ENCODE data around the gene CACNA2D3. TPM values are rescaled to one million over a fixed set of nuclear protein-coding genes. Genes with fewer than 3 reads are reported as not detected.
A peak's percentile ranks its signal among the peaks of the same experiment; 100 is the strongest.

Gene CACNA2D3
- total and polyA plus RNA-seq, 7 experiments from 2014 or later: 0.27 to 4.1 TPM; not detected in 5

- Histone ChIP-seq H3K4me3 (ENCODE audit: low read length) (no peak overlapping the region), H3K27me3 (ENCODE audit: control insufficient read depth in 2 of 2, insufficient read depth in 2 of 2, low read length in 2 of 2) (no peaks in the 10 kb centered on the region), H3K36me3 (ENCODE audit: control insufficient read depth in 2 of 3, insufficient read depth in 3 of 3, low read length in 3 of 3) (no peaks in the 10 kb centered on the region), H3K9me3 (ENCODE audit: control insufficient read depth in 2 of 3, low read length in 3 of 3) (no peaks in the 10 kb centered on the region), H3K4me1 (ENCODE audit: control insufficient read depth in 2 of 2, insufficient read depth in 2 of 2, low read length in 2 of 2) (no peaks in the 10 kb centered on the region), H3K27ac (ENCODE audit: low read depth, low read length) (no peak overlapping the region)
- peak overlapping the region in 1 of 9 donors; percentile 32 for H3K27ac Mint-ChIP-seq
- peaks cover 0 to 19% (median 4%) of the 10 kb centered on the region in 11 donors for H3K9me3 Mint-ChIP-seq
- no peaks in the 10 kb centered on the region for H3K36me3 Mint-ChIP-seq
- ChIA-PET CTCF (interaction anchor here (0.6 kb wide), 1 partner anchor 265 kb away, joined by 3 read pairs; no protein-coding TSS in a partner anchor), POLR2A (interaction anchor here (0.6 kb wide), 1 partner anchor 55 kb away, joined by 3 read pairs; no protein-coding TSS in a partner anchor)
- no peak for ATAC-seq
- H3K27me3 Mint-ChIP-seq: no peaks in the 10 kb centered on the region
- H3K4me1 Mint-ChIP-seq: peaks cover 0 to 5% (median 0%) of the 10 kb centered on the region in 7 donors
- no peak overlapping the region for H3K4me3 Mint-ChIP-seq
- intact Hi-C loops (cut with micrococcal nuclease): no loop called here
- DNase-seq: no peak
Observed at GRCh38 chr3:54915181-54915580, 792.8 kb downstream of the CACNA2D3 start.

DNA sequence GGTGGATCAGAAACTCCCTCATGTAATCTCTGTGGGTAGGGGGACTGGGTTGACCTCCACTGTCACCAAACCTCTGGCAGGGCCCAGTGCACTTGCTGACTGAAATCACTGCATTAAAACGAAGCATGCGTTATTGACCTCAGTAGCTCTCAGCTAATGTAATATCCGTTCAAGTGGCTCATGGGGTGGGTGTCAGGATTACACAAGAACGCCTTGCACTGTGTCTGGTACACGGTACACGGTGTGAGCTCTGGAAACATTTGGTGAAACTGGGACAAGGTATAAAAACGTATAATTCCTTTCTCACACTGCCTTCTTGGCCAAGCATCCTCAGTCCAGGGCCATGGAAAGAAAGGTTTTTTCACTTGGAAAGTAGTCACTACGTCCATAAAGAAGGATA lies 793.6 kb downstream of the CACNA2D3 start:
- ATAC-seq: no peak
- Histone ChIP-seq H3K27ac (ENCODE audit: low read depth, low read length) (no peak overlapping the region), H3K9me3 (ENCODE audit: control insufficient read depth in 2 of 3, low read length in 3 of 3) (no peaks in the 10 kb centered on the region), H3K4me1 (ENCODE audit: control insufficient read depth in 2 of 2, insufficient read depth in 2 of 2, low read length in 2 of 2) (no peaks in the 10 kb centered on the region), H3K36me3 (ENCODE audit: control insufficient read depth in 2 of 3, insufficient read depth in 3 of 3, low read length in 3 of 3) (no peaks in the 10 kb centered on the region), H3K4me3 (ENCODE audit: low read length) (no peak overlapping the region), H3K27me3 (ENCODE audit: control insufficient read depth in 2 of 2, insufficient read depth in 2 of 2, low read length in 2 of 2) (no peaks in the 10 kb centered on the region)
- Mint-ChIP-seq H3K27me3 (no peaks in the 10 kb centered on the region), H3K36me3 (no peaks in the 10 kb centered on the region), H3K4me3 (no peak overlapping the region), H3K9me3 (peaks cover 0 to 19% (median 4%) of the 10 kb centered on the region in 11 donors), H3K27ac (no peak overlapping the region), H3K4me1 (peaks cover 0 to 5% (median 0%) of the 10 kb centered on the region in 7 donors)
- DNase-seq: no peak
- CTCF ChIA-PET: no interaction called here
- intact Hi-C loops (cut with micrococcal nuclease): no loop called here
- POLR2A ChIA-PET: no interaction called here

- Mint-ChIP-seq H3K9me3 (peaks cover 0 to 15% (median 4%) of the 10 kb centered on the region in 11 donors), H3K27ac (no peak overlapping the region), H3K4me3 (no peak overlapping the region), H3K4me1 (peaks cover 0 to 5% (median 0%) of the 10 kb centered on the region in 7 donors), H3K27me3 (no peaks in the 10 kb centered on the region), H3K36me3 (no peaks in the 10 kb centered on the region)
- no peaks in the 10 kb centered on the region for H3K27me3 ChIP-seq (ENCODE audit: control insufficient read depth in 2 of 2, insufficient read depth in 2 of 2, low read length in 2 of 2)
- no peak overlapping the region for H3K4me3 ChIP-seq (ENCODE audit: low read length)
- H3K27ac ChIP-seq (ENCODE audit: low read depth, low read length): no peak overlapping the region
- ChIA-PET CTCF (no interaction called here), POLR2A (no interaction called here)
- ATAC-seq (no peak), DNase-seq (no peak)
- no peaks in the 10 kb centered on the region for H3K4me1 ChIP-seq (ENCODE audit: control insufficient read depth in 2 of 2, insufficient read depth in 2 of 2, low read length in 2 of 2)
- intact Hi-C loops (cut with micrococcal nuclease): no loop called here
- no peaks in the 10 kb centered on the region for H3K9me3 ChIP-seq (ENCODE audit: control insufficient read depth in 2 of 3, low read length in 3 of 3)
- no peaks in the 10 kb centered on the region for H3K36me3 ChIP-seq (ENCODE audit: control insufficient read depth in 2 of 3, insufficient read depth in 3 of 3, low read length in 3 of 3)
Observed at GRCh38 chr3:54916732-54917131, 794.4 kb downstream of the CACNA2D3 start.

GRCh38 chr3:54917174-54917573 lies 794.8 kb downstream of the CACNA2D3 start:
- no peaks in the 10 kb centered on the region for H3K27me3 ChIP-seq (ENCODE audit: control insufficient read depth in 2 of 2, insufficient read depth in 2 of 2, low read length in 2 of 2)
- no peaks in the 10 kb centered on the region for H3K9me3 ChIP-seq (ENCODE audit: control insufficient read depth in 2 of 3, low read length in 3 of 3)
- H3K27ac Mint-ChIP-seq: no peak overlapping the region
- ChIA-PET CTCF (no interaction called here), POLR2A (no interaction called here)
- peaks cover 0 to 11% (median 4%) of the 10 kb centered on the region in 11 donors for H3K9me3 Mint-ChIP-seq
- no peak overlapping the region for H3K27ac ChIP-seq (ENCODE audit: low read depth, low read length)
- H3K4me3 ChIP-seq (ENCODE audit: low read length): no peak overlapping the region
- ATAC-seq: no peak
- no peaks in the 10 kb centered on the region for H3K27me3 Mint-ChIP-seq
- no peak for DNase-seq
- intact Hi-C loops (cut with micrococcal nuclease): no loop called here
- H3K4me1 Mint-ChIP-seq: peaks cover 0 to 5% (median 0%) of the 10 kb centered on the region in 7 donors
- no peak overlapping the region for H3K4me3 Mint-ChIP-seq
- H3K36me3 ChIP-seq (ENCODE audit: control insufficient read depth in 2 of 3, insufficient read depth in 3 of 3, low read length in 3 of 3): no peaks in the 10 kb centered on the region
- no peaks in the 10 kb centered on the region for H3K4me1 ChIP-seq (ENCODE audit: control insufficient read depth in 2 of 2, insufficient read depth in 2 of 2, low read length in 2 of 2)
- no peaks in the 10 kb centered on the region for H3K36me3 Mint-ChIP-seq

DNA sequence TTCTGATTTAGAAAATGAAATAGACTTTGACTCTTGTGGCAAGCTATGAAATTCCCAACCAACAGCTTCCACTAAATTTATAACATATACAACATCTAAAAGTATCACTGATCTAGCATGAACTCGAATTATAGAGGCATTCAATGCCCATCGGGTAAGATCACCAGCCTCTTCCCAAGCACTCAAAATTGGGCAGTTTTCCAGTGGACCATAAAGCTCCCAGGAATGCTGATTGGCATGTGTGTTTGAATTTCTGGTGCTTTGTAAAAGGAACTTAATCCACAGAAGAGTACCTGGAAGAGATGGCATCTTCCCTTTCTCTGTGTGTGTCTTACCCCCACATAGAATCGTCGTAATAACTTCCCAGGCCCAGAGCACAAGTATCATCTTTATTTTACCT lies 795.5 kb downstream of the CACNA2D3 start:
- Histone ChIP-seq H3K4me3 (ENCODE audit: low read length) (no peak overlapping the region), H3K27ac (ENCODE audit: low read depth, low read length) (no peak overlapping the region), H3K4me1 (ENCODE audit: control insufficient read depth in 2 of 2, insufficient read depth in 2 of 2, low read length in 2 of 2) (no peaks in the 10 kb centered on the region), H3K9me3 (ENCODE audit: control insufficient read depth in 2 of 3, low read length in 3 of 3) (no peaks in the 10 kb centered on the region), H3K27me3 (ENCODE audit: control insufficient read depth in 2 of 2, insufficient read depth in 2 of 2, low read length in 2 of 2) (no peaks in the 10 kb centered on the region), H3K36me3 (ENCODE audit: control insufficient read depth in 2 of 3, insufficient read depth in 3 of 3, low read length in 3 of 3) (no peaks in the 10 kb centered on the region)
- no peak overlapping the region for H3K27ac Mint-ChIP-seq
- no peaks in the 10 kb centered on the region for H3K27me3 Mint-ChIP-seq
- DNase-seq: no peak
- no peaks in the 10 kb centered on the region for H3K4me1 Mint-ChIP-seq
- intact Hi-C loops (cut with micrococcal nuclease): no loop called here
- POLR2A ChIA-PET: no interaction called here
- CTCF ChIA-PET: no interaction called here
- H3K4me3 Mint-ChIP-seq: no peak overlapping the region
- no peak for ATAC-seq
- peaks cover 0 to 6% (median 0%) of the 10 kb centered on the region in 11 donors for H3K9me3 Mint-ChIP-seq
- H3K36me3 Mint-ChIP-seq: no peaks in the 10 kb centered on the region

DNA sequence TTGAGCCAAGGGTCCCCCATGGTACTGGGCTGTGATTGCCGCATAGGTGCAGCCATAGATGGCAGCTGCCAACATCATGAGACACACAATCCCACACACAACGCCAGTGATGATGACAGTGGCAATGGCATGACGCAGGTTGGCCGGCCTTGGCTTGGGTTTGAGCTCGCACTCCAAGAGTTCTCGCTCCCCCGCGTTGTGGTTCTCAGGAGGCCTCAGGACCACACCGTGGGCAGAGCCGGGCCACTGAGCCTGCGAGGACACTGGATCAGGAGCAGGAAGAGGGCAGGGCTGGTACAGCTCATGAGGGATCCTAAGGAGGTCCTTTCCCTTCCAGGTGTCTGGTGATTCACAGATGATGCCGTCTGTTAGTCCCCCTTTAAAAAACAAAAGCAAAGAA lies 796.2 kb downstream of the CACNA2D3 start:
- Mint-ChIP-seq H3K36me3 (no peaks in the 10 kb centered on the region), H3K27me3 (peaks cover 0 to 5% (median 0%) of the 10 kb centered on the region in 5 donors), H3K4me3 (no peak overlapping the region), H3K4me1 (no peaks in the 10 kb centered on the region), H3K27ac (no peak overlapping the region), H3K9me3 (peaks cover 0 to 11% (median 4%) of the 10 kb centered on the region in 11 donors)
- no peak for DNase-seq
- H3K9me3 ChIP-seq (ENCODE audit: control insufficient read depth in 2 of 3, low read length in 3 of 3): no peaks in the 10 kb centered on the region
- no peak for ATAC-seq
- no peak overlapping the region for H3K4me3 ChIP-seq (ENCODE audit: low read length)
- H3K27ac ChIP-seq (ENCODE audit: low read depth, low read length): no peak overlapping the region
- ChIA-PET CTCF (no interaction called here), POLR2A (no interaction called here)
- intact Hi-C loops (cut with micrococcal nuclease): no loop called here
- no peaks in the 10 kb centered on the region for H3K36me3 ChIP-seq (ENCODE audit: control insufficient read depth in 2 of 3, insufficient read depth in 3 of 3, low read length in 3 of 3)
- H3K27me3 ChIP-seq (ENCODE audit: control insufficient read depth in 2 of 2, insufficient read depth in 2 of 2, low read length in 2 of 2): no peaks in the 10 kb centered on the region
- no peaks in the 10 kb centered on the region for H3K4me1 ChIP-seq (ENCODE audit: control insufficient read depth in 2 of 2, insufficient read depth in 2 of 2, low read length in 2 of 2)

DNA sequence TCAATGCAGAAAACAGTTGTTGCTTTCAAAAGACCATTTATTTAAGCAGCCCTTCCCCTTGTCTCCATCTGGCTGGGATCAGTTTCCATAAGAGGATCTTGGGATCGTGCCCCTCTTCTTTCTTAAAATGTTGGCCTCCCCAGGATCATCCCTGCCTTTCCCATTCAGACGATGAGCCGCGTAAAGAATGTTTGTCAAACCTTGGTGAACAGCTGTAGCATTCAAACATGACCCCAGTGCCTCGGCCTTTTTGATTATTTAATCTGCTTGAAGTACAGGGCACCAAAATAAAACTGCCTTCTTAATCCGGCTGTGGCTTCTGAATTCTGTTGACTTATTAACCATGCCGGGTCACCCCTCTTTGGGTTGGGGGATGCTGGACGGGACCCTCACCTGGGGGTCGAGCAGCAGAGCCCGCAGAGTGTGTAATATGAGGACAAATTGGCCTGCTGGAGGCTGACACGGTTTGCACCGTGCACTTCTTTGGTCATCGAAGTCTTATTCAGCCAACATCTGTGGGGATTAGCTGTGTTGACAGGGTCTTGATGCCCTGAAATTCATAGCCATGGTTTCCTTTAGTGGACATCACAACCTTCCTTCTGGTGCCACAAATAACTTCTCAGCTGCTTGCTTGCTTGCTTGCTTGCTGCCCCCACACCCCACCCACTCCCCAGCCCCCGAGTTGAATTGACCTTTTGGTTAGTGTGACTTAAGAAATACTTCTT lies 805.9 kb downstream of the CACNA2D3 start, which contains the start of gene LRTM1:
Gene LRTM1, minus strand, starts transcription at position 14 of the 725 bp plus-strand sequence. CDS start 148 bp downstream, outside the sequence.
- Histone ChIP-seq H3K4me3 (ENCODE audit: low read length) (no peak within 1 kb of the TSS), H3K4me1 (ENCODE audit: control insufficient read depth in 2 of 2, insufficient read depth in 2 of 2, low read length in 2 of 2) (no peaks in the 10 kb centered on the region), H3K36me3 (ENCODE audit: control insufficient read depth in 2 of 3, insufficient read depth in 3 of 3, low read length in 3 of 3) (no peaks in the 10 kb centered on the region), H3K27ac (ENCODE audit: low read depth, low read length) (no peak within 1 kb of the TSS), H3K27me3 (ENCODE audit: control insufficient read depth in 2 of 2, insufficient read depth in 2 of 2, low read length in 2 of 2) (no peaks in the 10 kb centered on the region), H3K9me3 (ENCODE audit: control insufficient read depth in 2 of 3, low read length in 3 of 3) (no peaks in the 10 kb centered on the region)
- Mint-ChIP-seq H3K4me1 (no peaks in the 10 kb centered on the region), H3K27ac (no peak within 1 kb of the TSS), H3K36me3 (no peaks in the 10 kb centered on the region), H3K4me3 (no peak within 1 kb of the TSS), H3K9me3 (peaks cover 0 to 5% (median 2%) of the 10 kb centered on the region in 11 donors), H3K27me3 (peaks cover 0 to 12% (median 0%) of the 10 kb centered on the region in 5 donors)
- no peak for DNase-seq
- no peak for ATAC-seq
- intact Hi-C loops (cut with micrococcal nuclease): no loop called here
- ChIA-PET POLR2A (no interaction called here), CTCF (no interaction called here)
